ENCODE measurements around the gene SPARC.

Gene SPARC

GRCh38 chr5:151643388-151643787, 43.3 kb downstream of the SPARC start:
- Histone ChIP-seq H3K4me3 (ENCODE audit: low read depth, low read length) (no peak overlapping the region), H4K12ac (ENCODE audit: low read depth, low read length) (no peak overlapping the region), H3K9ac (ENCODE audit: low read length) (no peak overlapping the region), H3K79me2 (ENCODE audit: control insufficient read depth, insufficient read depth, low read length, poor library complexity) (no peaks in the 10 kb centered on the region), H2BK120ac (ENCODE audit: insufficient read depth, low read length, poor library complexity) (no peak overlapping the region), H4K91ac (ENCODE audit: low read depth, low read length) (no peak overlapping the region), H3K4ac (ENCODE audit: low read depth, low read length) (no peak overlapping the region), H4K8ac (ENCODE audit: low read depth, low read length) (no peak overlapping the region), H3K27me3 (ENCODE audit: insufficient read depth, low read length) (no peaks in the 10 kb centered on the region), H3K36me3 (ENCODE audit: control insufficient read depth in 1 of 2, insufficient read depth in 2 of 2, low read length in 2 of 2) (no peaks in the 10 kb centered on the region), H2BK5ac (ENCODE audit: low read depth, low read length, poor library complexity) (no peak overlapping the region), H3K79me1 (ENCODE audit: low read length) (peaks cover 2% of the 10 kb centered on the region), H2AK5ac (ENCODE audit: low read length) (no peak overlapping the region), H3K23ac (ENCODE audit: low read length) (no peak overlapping the region), H3K9me3 (ENCODE audit: insufficient read depth, low read depth, low read length) (no peaks in the 10 kb centered on the region), H2AFZ (ENCODE audit: insufficient read depth, low read length, poor library complexity) (no peak overlapping the region), H3K14ac (ENCODE audit: low read length) (no peak overlapping the region), H3K18ac (ENCODE audit: low read length) (no peak overlapping the region), H3K4me1 (ENCODE audit: control insufficient read depth in 1 of 2, insufficient read depth in 2 of 2, low read length in 2 of 2) (peaks cover 5 to 24% of the 10 kb centered on the region in 2 experiments), H2BK12ac (ENCODE audit: low read length) (no peak overlapping the region), H3K27ac (ENCODE audit: low read depth, low read length) (no peak overlapping the region), H3K4me2 (ENCODE audit: low read length) (no peak overlapping the region)
- no CpG with 5 or more reads among the region's 6 CpGs for WGBS (ENCODE audit: extremely low coverage, insufficient coverage, insufficient read length)
- DNase-seq, result no peak

DNA sequence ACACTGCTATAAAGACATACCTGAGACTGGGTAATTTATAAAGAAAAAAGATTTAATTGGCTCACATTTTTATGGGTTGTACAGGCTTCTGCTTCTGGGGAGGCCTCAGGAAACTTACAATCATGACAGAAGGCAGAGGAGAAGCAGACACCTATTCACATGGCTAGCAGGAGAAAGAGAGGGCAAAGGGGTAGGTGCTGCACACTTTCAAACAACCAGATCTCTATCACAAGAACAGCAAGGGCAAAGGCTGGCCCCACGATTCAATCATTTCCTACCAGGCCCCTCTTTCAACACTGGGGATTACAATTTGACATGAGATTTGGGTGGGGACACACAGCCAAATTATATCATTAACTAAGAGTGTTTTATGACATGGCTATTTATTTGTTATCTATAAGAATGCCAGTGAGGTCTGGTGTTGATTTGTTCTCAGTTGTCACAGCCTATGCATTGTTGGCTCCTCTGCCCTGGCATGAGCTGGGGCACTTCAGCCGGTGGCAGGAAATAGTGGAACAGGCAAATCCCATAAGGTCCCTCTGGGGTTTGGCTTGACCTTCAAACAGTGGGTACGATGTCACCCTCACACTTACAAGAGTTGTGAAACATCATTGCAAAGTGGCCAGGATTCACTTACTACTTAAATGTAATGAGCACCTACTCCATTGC, 44.1 kb downstream of the SPARC start:
- Histone ChIP-seq H3K14ac (ENCODE audit: low read length) (no peak overlapping the region), H4K8ac (ENCODE audit: low read depth, low read length) (no peak overlapping the region), H3K23ac (ENCODE audit: low read length) (no peak overlapping the region), H3K4me1 (ENCODE audit: control insufficient read depth in 1 of 2, insufficient read depth in 2 of 2, low read length in 2 of 2) (peaks cover 5 to 28% of the 10 kb centered on the region in 2 experiments), H2AK5ac (ENCODE audit: low read length) (no peak overlapping the region), H3K36me3 (ENCODE audit: control insufficient read depth in 1 of 2, insufficient read depth in 2 of 2, low read length in 2 of 2) (no peaks in the 10 kb centered on the region), H3K79me1 (ENCODE audit: low read length) (peaks cover 2% of the 10 kb centered on the region), H3K4me3 (ENCODE audit: low read depth, low read length) (no peak overlapping the region), H3K9ac (ENCODE audit: low read length) (no peak overlapping the region), H3K79me2 (ENCODE audit: control insufficient read depth, insufficient read depth, low read length, poor library complexity) (no peaks in the 10 kb centered on the region), H3K27me3 (ENCODE audit: insufficient read depth, low read length) (no peaks in the 10 kb centered on the region), H2AFZ (ENCODE audit: insufficient read depth, low read length, poor library complexity) (no peak overlapping the region), H3K9me3 (ENCODE audit: insufficient read depth, low read depth, low read length) (no peaks in the 10 kb centered on the region), H2BK120ac (ENCODE audit: insufficient read depth, low read length, poor library complexity) (no peak overlapping the region), H2BK12ac (ENCODE audit: low read length) (peak overlapping the region; percentile 81), H3K4me2 (ENCODE audit: low read length) (no peak overlapping the region), H2BK5ac (ENCODE audit: low read depth, low read length, poor library complexity) (no peak overlapping the region), H3K18ac (ENCODE audit: low read length) (no peak overlapping the region), H3K4ac (ENCODE audit: low read depth, low read length) (no peak overlapping the region), H4K12ac (ENCODE audit: low read depth, low read length) (no peak overlapping the region), H4K91ac (ENCODE audit: low read depth, low read length) (peak overlapping the region; percentile 85), H3K27ac (ENCODE audit: low read depth, low read length) (peak overlapping the region; percentile 33)
- no peak for DNase-seq
- WGBS (ENCODE audit: extremely low coverage, insufficient coverage, insufficient read length), result no CpG with 5 or more reads among the region's 3 CpGs

DNA sequence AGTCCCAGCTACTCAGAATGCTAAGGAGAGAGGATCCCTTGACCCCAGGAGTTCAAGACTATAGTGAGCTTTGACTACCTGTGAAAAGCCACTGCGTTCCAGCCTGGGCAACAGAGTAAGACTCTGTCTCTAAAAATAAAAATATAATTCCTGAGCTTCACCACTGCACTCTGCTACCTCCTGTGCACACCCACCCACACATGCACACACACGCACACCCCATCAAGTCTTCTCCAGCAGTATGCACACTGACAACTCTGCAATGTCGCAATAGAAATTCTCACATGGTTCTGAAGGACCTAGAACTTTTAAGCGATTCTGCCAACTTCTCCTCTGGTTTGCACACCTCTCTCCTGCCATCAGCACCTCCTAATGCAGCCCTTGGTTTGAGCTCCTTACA, 48.1 kb downstream of the SPARC start:
- Histone ChIP-seq H3K23ac (ENCODE audit: low read length) (no peak overlapping the region), H3K27ac (ENCODE audit: low read depth, low read length) (no peak overlapping the region), H2AK5ac (ENCODE audit: low read length) (no peak overlapping the region), H3K27me3 (ENCODE audit: insufficient read depth, low read length) (no peaks in the 10 kb centered on the region), H3K9me3 (ENCODE audit: insufficient read depth, low read depth, low read length) (no peaks in the 10 kb centered on the region), H3K79me1 (ENCODE audit: low read length) (no peaks in the 10 kb centered on the region), H2BK12ac (ENCODE audit: low read length) (no peak overlapping the region), H3K79me2 (ENCODE audit: control insufficient read depth, insufficient read depth, low read length, poor library complexity) (no peaks in the 10 kb centered on the region), H3K18ac (ENCODE audit: low read length) (no peak overlapping the region), H3K4ac (ENCODE audit: low read depth, low read length) (no peak overlapping the region), H2BK120ac (ENCODE audit: insufficient read depth, low read length, poor library complexity) (no peak overlapping the region), H3K14ac (ENCODE audit: low read length) (no peak overlapping the region), H3K4me2 (ENCODE audit: low read length) (no peak overlapping the region), H2BK5ac (ENCODE audit: low read depth, low read length, poor library complexity) (no peak overlapping the region), H2AFZ (ENCODE audit: insufficient read depth, low read length, poor library complexity) (no peak overlapping the region), H3K36me3 (ENCODE audit: control insufficient read depth in 1 of 2, insufficient read depth in 2 of 2, low read length in 2 of 2) (no peaks in the 10 kb centered on the region), H3K4me1 (ENCODE audit: control insufficient read depth in 1 of 2, insufficient read depth in 2 of 2, low read length in 2 of 2) (peaks cover 2 to 11% of the 10 kb centered on the region in 2 experiments), H4K12ac (ENCODE audit: low read depth, low read length) (no peak overlapping the region), H3K4me3 (ENCODE audit: low read depth, low read length) (no peak overlapping the region), H4K8ac (ENCODE audit: low read depth, low read length) (no peak overlapping the region), H3K9ac (ENCODE audit: low read length) (no peak overlapping the region), H4K91ac (ENCODE audit: low read depth, low read length) (no peak overlapping the region)
- no CpG with 5 or more reads among the region's 4 CpGs for WGBS (ENCODE audit: extremely low coverage, insufficient coverage, insufficient read length)
- no peak for DNase-seq

GRCh38 chr5:151637676-151638075, 49.0 kb downstream of the SPARC start:
- no CpG with 5 or more reads among the region's 5 CpGs for WGBS (ENCODE audit: extremely low coverage, insufficient coverage, insufficient read length)
- Histone ChIP-seq H2BK12ac (ENCODE audit: low read length) (no peak overlapping the region), H3K4me1 (ENCODE audit: control insufficient read depth in 1 of 2, insufficient read depth in 2 of 2, low read length in 2 of 2) (peaks cover under 1 to 8% of the 10 kb centered on the region in 2 experiments), H3K9me3 (ENCODE audit: insufficient read depth, low read depth, low read length) (no peaks in the 10 kb centered on the region), H2BK120ac (ENCODE audit: insufficient read depth, low read length, poor library complexity) (no peak overlapping the region), H3K4me3 (ENCODE audit: low read depth, low read length) (no peak overlapping the region), H3K36me3 (ENCODE audit: control insufficient read depth in 1 of 2, insufficient read depth in 2 of 2, low read length in 2 of 2) (no peaks in the 10 kb centered on the region), H4K91ac (ENCODE audit: low read depth, low read length) (no peak overlapping the region), H3K4me2 (ENCODE audit: low read length) (peak overlapping the region; percentile 21), H4K8ac (ENCODE audit: low read depth, low read length) (no peak overlapping the region), H3K18ac (ENCODE audit: low read length) (no peak overlapping the region), H3K14ac (ENCODE audit: low read length) (no peak overlapping the region), H2AK5ac (ENCODE audit: low read length) (no peak overlapping the region), H3K79me2 (ENCODE audit: control insufficient read depth, insufficient read depth, low read length, poor library complexity) (no peaks in the 10 kb centered on the region), H3K4ac (ENCODE audit: low read depth, low read length) (no peak overlapping the region), H2BK5ac (ENCODE audit: low read depth, low read length, poor library complexity) (no peak overlapping the region), H3K79me1 (ENCODE audit: low read length) (no peaks in the 10 kb centered on the region), H3K23ac (ENCODE audit: low read length) (no peak overlapping the region), H4K12ac (ENCODE audit: low read depth, low read length) (no peak overlapping the region), H2AFZ (ENCODE audit: insufficient read depth, low read length, poor library complexity) (no peak overlapping the region), H3K9ac (ENCODE audit: low read length) (no peak overlapping the region), H3K27ac (ENCODE audit: low read depth, low read length) (no peak overlapping the region), H3K27me3 (ENCODE audit: insufficient read depth, low read length) (no peaks in the 10 kb centered on the region)
- DNase-seq, result no peak

All from trophoblast cell (in vitro differentiated cells and primary cell).